ENCODE data around the gene GLA.

- TF ChIP-seq RAD21 (CRISPR knock-in tag; IDR thresholded peaks at IDR 0.05) (no peak), KLF16 (CRISPR knock-in tag; IDR thresholded peaks at IDR 0.05) (no peak), IRF1 (CRISPR knock-in tag; IDR thresholded peaks at IDR 0.05; ENCODE audit: low read depth) (no peak), FOSL2 (CRISPR knock-in tag; IDR thresholded peaks at IDR 0.05) (no peak), ZNF430 (CRISPR knock-in tag; IDR thresholded peaks at IDR 0.05) (no peak), POLR2A (IDR thresholded peaks at IDR 0.05; ENCODE audit: insufficient read depth in 1 of 2, low read depth in 2 of 2, low read length in 2 of 2) (no peak), ZNF776 (CRISPR knock-in tag; IDR thresholded peaks at IDR 0.05) (no peak), DPF2 (CRISPR knock-in tag; IDR thresholded peaks at IDR 0.05; ENCODE audit: borderline replicate concordance, low read depth) (no peak), MYC (CRISPR knock-in tag; IDR thresholded peaks at IDR 0.05; ENCODE audit: borderline replicate concordance) (no peak)
- TF ChIP-seq, protein P1, sequence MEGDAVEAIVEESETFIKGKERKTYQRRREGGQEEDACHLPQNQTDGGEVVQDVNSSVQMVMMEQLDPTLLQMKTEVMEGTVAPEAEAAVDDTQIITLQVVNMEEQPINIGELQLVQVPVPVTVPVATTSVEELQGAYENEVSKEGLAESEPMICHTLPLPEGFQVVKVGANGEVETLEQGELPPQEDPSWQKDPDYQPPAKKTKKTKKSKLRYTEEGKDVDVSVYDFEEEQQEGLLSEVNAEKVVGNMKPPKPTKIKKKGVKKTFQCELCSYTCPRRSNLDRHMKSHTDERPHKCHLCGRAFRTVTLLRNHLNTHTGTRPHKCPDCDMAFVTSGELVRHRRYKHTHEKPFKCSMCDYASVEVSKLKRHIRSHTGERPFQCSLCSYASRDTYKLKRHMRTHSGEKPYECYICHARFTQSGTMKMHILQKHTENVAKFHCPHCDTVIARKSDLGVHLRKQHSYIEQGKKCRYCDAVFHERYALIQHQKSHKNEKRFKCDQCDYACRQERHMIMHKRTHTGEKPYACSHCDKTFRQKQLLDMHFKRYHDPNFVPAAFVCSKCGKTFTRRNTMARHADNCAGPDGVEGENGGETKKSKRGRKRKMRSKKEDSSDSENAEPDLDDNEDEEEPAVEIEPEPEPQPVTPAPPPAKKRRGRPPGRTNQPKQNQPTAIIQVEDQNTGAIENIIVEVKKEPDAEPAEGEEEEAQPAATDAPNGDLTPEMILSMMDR (CRISPR knock-in tag; IDR thresholded peaks at IDR 0.05), result no peak
- TF ChIP-seq, protein P2, sequence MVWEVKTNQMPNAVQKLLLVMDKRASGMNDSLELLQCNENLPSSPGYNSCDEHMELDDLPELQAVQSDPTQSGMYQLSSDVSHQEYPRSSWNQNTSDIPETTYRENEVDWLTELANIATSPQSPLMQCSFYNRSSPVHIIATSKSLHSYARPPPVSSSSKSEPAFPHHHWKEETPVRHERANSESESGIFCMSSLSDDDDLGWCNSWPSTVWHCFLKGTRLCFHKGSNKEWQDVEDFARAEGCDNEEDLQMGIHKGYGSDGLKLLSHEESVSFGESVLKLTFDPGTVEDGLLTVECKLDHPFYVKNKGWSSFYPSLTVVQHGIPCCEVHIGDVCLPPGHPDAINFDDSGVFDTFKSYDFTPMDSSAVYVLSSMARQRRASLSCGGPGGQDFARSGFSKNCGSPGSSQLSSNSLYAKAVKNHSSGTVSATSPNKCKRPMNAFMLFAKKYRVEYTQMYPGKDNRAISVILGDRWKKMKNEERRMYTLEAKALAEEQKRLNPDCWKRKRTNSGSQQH (CRISPR knock-in tag; IDR thresholded peaks at IDR 0.05; ENCODE audit: low read depth), result no peak
- TF ChIP-seq, protein P3, sequence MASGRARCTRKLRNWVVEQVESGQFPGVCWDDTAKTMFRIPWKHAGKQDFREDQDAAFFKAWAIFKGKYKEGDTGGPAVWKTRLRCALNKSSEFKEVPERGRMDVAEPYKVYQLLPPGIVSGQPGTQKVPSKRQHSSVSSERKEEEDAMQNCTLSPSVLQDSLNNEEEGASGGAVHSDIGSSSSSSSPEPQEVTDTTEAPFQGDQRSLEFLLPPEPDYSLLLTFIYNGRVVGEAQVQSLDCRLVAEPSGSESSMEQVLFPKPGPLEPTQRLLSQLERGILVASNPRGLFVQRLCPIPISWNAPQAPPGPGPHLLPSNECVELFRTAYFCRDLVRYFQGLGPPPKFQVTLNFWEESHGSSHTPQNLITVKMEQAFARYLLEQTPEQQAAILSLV (CRISPR knock-in tag; IDR thresholded peaks at IDR 0.05; ENCODE audit: borderline replicate concordance), result no peak
- TF ChIP-seq, protein P4, sequence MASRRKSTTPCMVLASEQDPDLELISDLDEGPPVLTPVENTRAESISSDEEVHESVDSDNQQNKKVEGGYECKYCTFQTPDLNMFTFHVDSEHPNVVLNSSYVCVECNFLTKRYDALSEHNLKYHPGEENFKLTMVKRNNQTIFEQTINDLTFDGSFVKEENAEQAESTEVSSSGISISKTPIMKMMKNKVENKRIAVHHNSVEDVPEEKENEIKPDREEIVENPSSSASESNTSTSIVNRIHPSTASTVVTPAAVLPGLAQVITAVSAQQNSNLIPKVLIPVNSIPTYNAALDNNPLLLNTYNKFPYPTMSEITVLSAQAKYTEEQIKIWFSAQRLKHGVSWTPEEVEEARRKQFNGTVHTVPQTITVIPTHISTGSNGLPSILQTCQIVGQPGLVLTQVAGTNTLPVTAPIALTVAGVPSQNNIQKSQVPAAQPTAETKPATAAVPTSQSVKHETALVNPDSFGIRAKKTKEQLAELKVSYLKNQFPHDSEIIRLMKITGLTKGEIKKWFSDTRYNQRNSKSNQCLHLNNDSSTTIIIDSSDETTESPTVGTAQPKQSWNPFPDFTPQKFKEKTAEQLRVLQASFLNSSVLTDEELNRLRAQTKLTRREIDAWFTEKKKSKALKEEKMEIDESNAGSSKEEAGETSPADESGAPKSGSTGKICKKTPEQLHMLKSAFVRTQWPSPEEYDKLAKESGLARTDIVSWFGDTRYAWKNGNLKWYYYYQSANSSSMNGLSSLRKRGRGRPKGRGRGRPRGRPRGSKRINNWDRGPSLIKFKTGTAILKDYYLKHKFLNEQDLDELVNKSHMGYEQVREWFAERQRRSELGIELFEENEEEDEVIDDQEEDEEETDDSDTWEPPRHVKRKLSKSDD (CRISPR knock-in tag; IDR thresholded peaks at IDR 0.05; ENCODE audit: low read depth), result no peak
- TF ChIP-seq, protein P5, sequence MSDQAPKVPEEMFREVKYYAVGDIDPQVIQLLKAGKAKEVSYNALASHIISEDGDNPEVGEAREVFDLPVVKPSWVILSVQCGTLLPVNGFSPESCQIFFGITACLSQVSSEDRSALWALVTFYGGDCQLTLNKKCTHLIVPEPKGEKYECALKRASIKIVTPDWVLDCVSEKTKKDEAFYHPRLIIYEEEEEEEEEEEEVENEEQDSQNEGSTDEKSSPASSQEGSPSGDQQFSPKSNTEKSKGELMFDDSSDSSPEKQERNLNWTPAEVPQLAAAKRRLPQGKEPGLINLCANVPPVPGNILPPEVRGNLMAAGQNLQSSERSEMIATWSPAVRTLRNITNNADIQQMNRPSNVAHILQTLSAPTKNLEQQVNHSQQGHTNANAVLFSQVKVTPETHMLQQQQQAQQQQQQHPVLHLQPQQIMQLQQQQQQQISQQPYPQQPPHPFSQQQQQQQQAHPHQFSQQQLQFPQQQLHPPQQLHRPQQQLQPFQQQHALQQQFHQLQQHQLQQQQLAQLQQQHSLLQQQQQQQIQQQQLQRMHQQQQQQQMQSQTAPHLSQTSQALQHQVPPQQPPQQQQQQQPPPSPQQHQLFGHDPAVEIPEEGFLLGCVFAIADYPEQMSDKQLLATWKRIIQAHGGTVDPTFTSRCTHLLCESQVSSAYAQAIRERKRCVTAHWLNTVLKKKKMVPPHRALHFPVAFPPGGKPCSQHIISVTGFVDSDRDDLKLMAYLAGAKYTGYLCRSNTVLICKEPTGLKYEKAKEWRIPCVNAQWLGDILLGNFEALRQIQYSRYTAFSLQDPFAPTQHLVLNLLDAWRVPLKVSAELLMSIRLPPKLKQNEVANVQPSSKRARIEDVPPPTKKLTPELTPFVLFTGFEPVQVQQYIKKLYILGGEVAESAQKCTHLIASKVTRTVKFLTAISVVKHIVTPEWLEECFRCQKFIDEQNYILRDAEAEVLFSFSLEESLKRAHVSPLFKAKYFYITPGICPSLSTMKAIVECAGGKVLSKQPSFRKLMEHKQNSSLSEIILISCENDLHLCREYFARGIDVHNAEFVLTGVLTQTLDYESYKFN (CRISPR knock-in tag; conservative IDR thresholded peaks at IDR 0.05), result no peak
Observed at GRCh38 chrX:101394372-101394771, 13.4 kb downstream of the GLA start.

Data from HepG2 (cell line).